IMR-90 (cell line): ENCODE data around the gene MEST. TPM values are rescaled to one million over a fixed set of nuclear protein-coding genes. Genes with fewer than 3 reads are reported as not detected.

Experiments
- ATAC-seq: fragments of 200-7000 bp; cut with Tn5 transposase; 2 replicates; pipeline ENCODE4 v1.9.1; 2020; ENCODE audit warnings: low read depth, mild to moderate bottlenecking, moderate library complexity
- BruUV-seq: library from RNA; stranded (reverse); fragments of 400-500 nt; replicated peaks from 2 replicates; lab custom pipeline; 2021; lab: Mats Ljungman, UMichigan
- CTCF ChIA-PET: fragments of 300-600 bp; formaldehyde crosslinking; extraction: SDS; loops from one replicate; lab custom pipeline; 2021; ENCODE audit warnings: antibody characterized with exemption; lab: Yijun Ruan, JAX
- POLR2A ChIA-PET: fragments of 300-600 bp; sonication (Branson Sonifier 250); formaldehyde crosslinking; loops from one replicate; lab custom pipeline; 2022; ENCODE audit warnings: antibody characterized with exemption; ENCODE audit not compliant: unreplicated experiment; lab: Charles Lee
- DNase-seq: peaks from one replicate; pipeline ENCODE4 v3.0.0; 2013
- H2AFZ ChIP-seq: replicated peaks from 2 replicates; pipeline ENCODE3; 2013; ENCODE audit warnings: low read length, mild to moderate bottlenecking; ENCODE audit not compliant: poor library complexity
- H2AK5ac ChIP-seq: 2 replicates; pipeline ENCODE4 v1.6.1; 2013; ENCODE audit warnings: low read depth, low read length, inconsistent platforms
- H2AK9ac ChIP-seq: replicated peaks from 2 replicates; pipeline ENCODE3; 2013; ENCODE audit warnings: mild to moderate bottlenecking, low read depth, low read length, moderate library complexity; ENCODE audit not compliant: poor library complexity
- H2BK120ac ChIP-seq: 2 replicates; pipeline ENCODE4 v1.6.1; 2013; ENCODE audit warnings: low read depth, low read length, inconsistent platforms
- H2BK15ac ChIP-seq: 3 replicates; pipeline ENCODE4 v1.6.1; 2013; ENCODE audit warnings: low read depth, low read length, inconsistent platforms
- H2BK20ac ChIP-seq: 2 replicates; pipeline ENCODE4 v1.6.1; 2013; ENCODE audit warnings: low read depth, mild to moderate bottlenecking, inconsistent platforms, low read length, moderate library complexity
- H2BK5ac ChIP-seq: 2 replicates; pipeline ENCODE4 v1.6.1; 2013; ENCODE audit warnings: mild to moderate bottlenecking, low read depth, low read length, inconsistent platforms; ENCODE audit not compliant: poor library complexity, severe bottlenecking
- H3K14ac ChIP-seq: replicated peaks from 2 replicates; pipeline ENCODE4 v1.6.1; 2013; ENCODE audit warnings: low read depth, low read length, inconsistent platforms
- H3K18ac ChIP-seq: 2 replicates; pipeline ENCODE4 v1.6.1; 2013; ENCODE audit warnings: low read depth, low read length, control low read depth
- H3K23ac ChIP-seq: 2 replicates; pipeline ENCODE4 v1.6.1; 2013; ENCODE audit warnings: low read depth, low read length, inconsistent platforms
- H3K27ac ChIP-seq: 2 replicates; pipeline ENCODE4 v1.5.1; 2013; ENCODE audit warnings: mild to moderate bottlenecking, control low read depth, low read length; ENCODE audit not compliant: insufficient read depth
- H3K27me3 ChIP-seq: 2 replicates; pipeline ENCODE4 v1.6.1; 2013; ENCODE audit warnings: low read length; ENCODE audit not compliant: control insufficient read depth, insufficient read depth
- H3K36me3 ChIP-seq: 2 replicates; pipeline ENCODE4 v1.6.1; 2013; ENCODE audit warnings: low read length, mixed read lengths; ENCODE audit not compliant: control insufficient read depth, insufficient read depth
- H3K4ac ChIP-seq: 2 replicates; pipeline ENCODE4 v1.6.1; 2013; ENCODE audit warnings: low read depth, low read length, inconsistent platforms
- H3K4me1 ChIP-seq: 2 replicates; pipeline ENCODE4 v1.6.1; 2013; ENCODE audit warnings: low read length, mixed read lengths; ENCODE audit not compliant: control insufficient read depth, insufficient read depth
- H3K4me2 ChIP-seq: 2 replicates; pipeline ENCODE4 v1.6.1; 2013; ENCODE audit warnings: low read depth, mild to moderate bottlenecking, control low read depth, low read length, moderate library complexity
- H3K4me3 ChIP-seq: 2 replicates; pipeline ENCODE4 v1.5.1; 2013; ENCODE audit warnings: low read depth, mild to moderate bottlenecking, control low read depth, low read length, moderate library complexity; ENCODE audit not compliant: insufficient read depth
- H3K56ac ChIP-seq: 2 replicates; pipeline ENCODE4 v1.6.1; 2013; ENCODE audit warnings: low read length, inconsistent platforms; ENCODE audit not compliant: insufficient read depth; ENCODE audit errors: extremely low read depth
- H3K79me1 ChIP-seq, 2 experiments: 2 replicates each; pipeline ENCODE4 v1.6.1; 2013; ENCODE audit warnings: low read length in 2 of 2, inconsistent platforms in 1 of 2, low read depth in 1 of 2
- H3K9ac ChIP-seq: 2 replicates; pipeline ENCODE4 v1.6.1; 2013; ENCODE audit warnings: low read depth, low read length, control low read depth
- H3K9me1 ChIP-seq: 2 replicates; pipeline ENCODE4 v1.6.1; 2013; ENCODE audit warnings: low read length, inconsistent platforms; ENCODE audit not compliant: insufficient read depth
- H3K9me3 ChIP-seq: 2 replicates; pipeline ENCODE4 v1.6.1; 2013; ENCODE audit warnings: low read length; ENCODE audit not compliant: control insufficient read depth, insufficient read depth
- H4K20me1 ChIP-seq: 2 replicates; pipeline ENCODE4 v1.6.1; 2013; ENCODE audit warnings: low read length, inconsistent platforms; ENCODE audit not compliant: insufficient read depth
- H4K5ac ChIP-seq: 2 replicates; pipeline ENCODE4 v1.6.1; 2013; ENCODE audit warnings: mild to moderate bottlenecking, low read depth, low read length, control low read depth
- H4K8ac ChIP-seq, 2 experiments: 2 replicates each; pipeline ENCODE4 v1.6.1; 2013; ENCODE audit warnings: low read depth in 2 of 2, low read length in 2 of 2, control low read depth in 1 of 2, inconsistent platforms in 1 of 2
- H4K91ac ChIP-seq: 2 replicates; pipeline ENCODE4 v1.6.1; 2013; ENCODE audit warnings: low read depth, low read length, inconsistent platforms; ENCODE audit not compliant: insufficient read depth
- BHLHE40 ChIP-seq: fragments of 150-350 bp; IDR thresholded peaks from 2 replicates; pipeline ENCODE4 v1.6.1; 2016; ENCODE audit warnings: mild to moderate bottlenecking, low read depth, low read length
- CEBPB ChIP-seq: IDR thresholded peaks from 2 replicates; pipeline ENCODE4 v1.6.1; 2012; ENCODE audit warnings: low read depth, low read length, improper control_type of control experiment
- CHD1 ChIP-seq: IDR thresholded peaks from 2 replicates; pipeline ENCODE4 v1.6.1; 2012; ENCODE audit warnings: low read depth, low read length, improper control_type of control experiment
- CTCF ChIP-seq: conservative IDR thresholded peaks from 2 replicates; pipeline ENCODE4 v1.5.1; 2012; ENCODE audit warnings: mild to moderate bottlenecking, low read depth, low read length, improper control_type of control experiment
- ELK1 ChIP-seq: fragments of 150-350 bp; IDR thresholded peaks from 2 replicates; pipeline ENCODE4 v1.6.1; 2016; ENCODE audit warnings: low read depth, mild to moderate bottlenecking, low read length, moderate library complexity, borderline replicate concordance
- FOS ChIP-seq: fragments of 150-350 bp; IDR thresholded peaks from 2 replicates; pipeline ENCODE4 v1.6.1; 2016; ENCODE audit warnings: low read depth, low read length
- MAFK ChIP-seq: IDR thresholded peaks from 2 replicates; pipeline ENCODE4 v1.6.1; 2012; ENCODE audit warnings: low read depth, low read length, improper control_type of control experiment
- MXI1 ChIP-seq: IDR thresholded peaks from 2 replicates; pipeline ENCODE4 v1.6.1; 2012; ENCODE audit warnings: low read depth, mild to moderate bottlenecking, low read length, moderate library complexity, borderline replicate concordance
- NFE2L2 ChIP-seq: fragments of 150-350 bp; IDR thresholded peaks from 2 replicates; pipeline ENCODE4 v1.6.1; 2016; ENCODE audit warnings: low read depth, mild to moderate bottlenecking, low read length
- POLR2A ChIP-seq: IDR thresholded peaks from 2 replicates; pipeline ENCODE4 v1.6.1; 2012; ENCODE audit warnings: mild to moderate bottlenecking, low read depth, low read length
- RAD21 ChIP-seq: IDR thresholded peaks from 2 replicates; pipeline ENCODE4 v1.6.1; 2012; ENCODE audit warnings: low read length, improper control_type of control experiment
- RCOR1 ChIP-seq: IDR thresholded peaks from 2 replicates; pipeline ENCODE4 v1.6.1; 2012; ENCODE audit warnings: mild to moderate bottlenecking, low read length, improper control_type of control experiment; ENCODE audit not compliant: insufficient replicate concordance
- RFX5 ChIP-seq: IDR thresholded peaks from 2 replicates; pipeline ENCODE4 v1.8.0; 2012; ENCODE audit warnings: low read depth, mild to moderate bottlenecking, low read length, moderate library complexity
- SMC3 ChIP-seq: fragments of 150-350 bp; IDR thresholded peaks from 2 replicates; pipeline ENCODE4 v1.6.1; 2016; ENCODE audit warnings: low read depth, mild to moderate bottlenecking, antibody characterized with exemption, low read length, moderate library complexity
- USF2 ChIP-seq: fragments of 150-350 bp; IDR thresholded peaks from 2 replicates; pipeline ENCODE4 v1.6.1; 2017; ENCODE audit warnings: mild to moderate bottlenecking, antibody characterized with exemption, low read length, low read depth
- WGBS, 2 experiments: methylation state at CpG; one replicate each; pipeline versions ENCODE4 v1.1.5 to v1.1.7; 2013; ENCODE audit warnings: missing lambda C conversion rate in 2 of 2; ENCODE audit not compliant: insufficient read length in 1 of 2; ENCODE audit errors: extremely low coverage in 2 of 2; 5-methylcytosine and 5-hydroxymethylcytosine counted together
- dilution Hi-C: fragments of 300-500 bp; cut with HindIII; formaldehyde crosslinking; loops from one replicate; pipeline ENCODE4 v1.14.3; 2018; ENCODE audit warnings: low sequenced_read_pairs; ENCODE audit not compliant: unreplicated experiment
- in situ Hi-C: fragments of 300-500 bp; cut with MboI; formaldehyde crosslinking; loops from 3 replicates; pipeline ENCODE4 v1.14.3; 2019; ENCODE audit warnings: low sequenced_read_pairs, inconsistent platforms, mixed read lengths
- intact Hi-C: fragments of 100-400 bp; cut with micrococcal nuclease; formaldehyde crosslinking; loops from 2 replicates; pipeline ENCODE4 v1.10.0; 2022
- polyA plus RNA-seq, 3 experiments: library from polyadenylated mRNA; depleted of rRNA; stranded (reverse); fragments of >200 nt; gene quantifications; 2 replicates each; pipeline ENCODE4 v1.2.3, GENCODE V29; 2012; ENCODE audit warnings: low replicate concordance in 1 of 3
- total RNA-seq: library from RNA; depleted of rRNA; stranded (reverse); fragments of >200 nt; gene quantifications from 2 replicates; pipeline ENCODE4 v1.2.3, GENCODE V29; 2012

Gene MEST
- total and polyA plus RNA-seq, 2 of the 4 experiments (the other 2 are of a cell fraction), result 219 to 317 TPM

GRCh38 chr7:130458257-130458656, 33.6 kb upstream of the MEST start:
- Histone ChIP-seq H2BK120ac (no peak overlapping the region), H3K9ac (no peak overlapping the region), H3K4me1 (no peaks in the 10 kb centered on the region), H3K9me1 (no peaks in the 10 kb centered on the region), H3K14ac (no peak overlapping the region), H2AK9ac (no peak overlapping the region), H3K56ac (no peak overlapping the region), H3K18ac (no peak overlapping the region), H3K36me3 (no peaks in the 10 kb centered on the region), H3K27ac (no peak overlapping the region), H2BK15ac (no peak overlapping the region), H2BK5ac (no peak overlapping the region), H2AK5ac (no peak overlapping the region), H3K4me3 (no peak overlapping the region), H3K27me3 (peaks cover 2% of the 10 kb centered on the region), H3K23ac (no peak overlapping the region), H4K20me1 (no peaks in the 10 kb centered on the region), H2BK20ac (no peak overlapping the region), H4K5ac (no peak overlapping the region), H4K91ac (no peak overlapping the region), H3K9me3 (peaks cover 8% of the 10 kb centered on the region), H3K4ac (no peak overlapping the region), H4K8ac (no peak overlapping the region), H3K79me1 (no peaks in the 10 kb centered on the region), H3K4me2 (no peak overlapping the region), H2AFZ (no peak overlapping the region)
- intact Hi-C loops (no loop called here), dilution Hi-C loops (no loop called here), in situ Hi-C loops (no loop called here)
- BruUV-seq, result no TSS peak
- no CpG with 5 or more reads among the region's 2 CpGs for WGBS, 2 experiments
- ATAC-seq (no peak), DNase-seq (no peak)
- ChIA-PET POLR2A (no interaction called here), CTCF (no interaction called here)
- TF ChIP-seq BHLHE40 (no peak), MAFK (no peak), RCOR1 (no peak), ELK1 (no peak), CHD1 (no peak), RFX5 (no peak), SMC3 (no peak), CTCF (no peak), CEBPB (no peak), USF2 (no peak), POLR2A (no peak), NFE2L2 (no peak), FOS (no peak), RAD21 (no peak), MXI1 (no peak)
